ENCODE data around the gene DHRSX. TPM values are rescaled to one million over a fixed set of nuclear protein-coding genes. Genes with fewer than 3 reads are reported as not detected.

DHRSX gene
- total and polyA plus RNA-seq, 9 of the 15 experiments (the other 6 are each of a cell fraction or from before 2014, with no cell fraction given), result 0.59 to 11.0 (median 6.2) TPM

DNA sequence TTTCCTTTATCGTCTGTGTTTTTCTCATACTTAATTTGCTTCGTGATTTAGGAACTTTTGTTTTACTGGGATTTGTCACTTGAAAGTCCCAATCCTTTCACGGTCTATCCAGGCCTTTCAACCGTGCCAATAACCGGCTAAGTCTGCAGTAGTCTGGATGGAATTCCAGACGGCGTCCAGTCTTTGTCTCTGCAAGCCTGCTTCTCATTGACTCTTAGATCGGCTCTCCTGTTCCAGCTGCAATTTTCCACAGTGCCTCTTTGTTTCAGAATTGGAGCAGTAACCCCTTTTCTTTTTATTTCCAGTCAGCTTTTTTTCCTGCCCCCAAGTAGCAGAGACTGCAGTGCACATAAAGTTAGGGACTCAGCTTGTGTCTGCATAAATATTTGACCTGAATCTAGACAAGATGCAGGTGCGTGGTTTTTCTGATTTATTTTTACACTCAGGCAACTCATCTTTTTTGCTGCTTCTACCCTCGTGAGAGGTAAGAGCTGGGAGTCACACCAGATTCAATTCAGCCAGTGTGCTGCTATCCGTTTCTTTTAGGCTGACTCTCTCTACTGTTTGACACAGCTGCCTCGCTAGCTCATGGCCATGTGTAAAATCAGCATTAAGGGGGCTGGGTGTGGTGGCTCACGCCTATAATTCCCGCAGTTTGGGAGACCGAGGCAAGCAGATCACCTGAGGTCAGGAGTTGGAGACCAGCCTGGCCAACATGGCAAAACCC is 37.4 kb upstream of the DHRSX start:
- CTCF ChIA-PET (ENCODE audit: low intra/inter-chr PET ratio), result no interaction called here
- DNase-seq (ENCODE audit: extremely low read depth in 1 of 4, low spot score in 3 of 4) (no peak), ATAC-seq (no peak), FAIRE-seq (no peak)
- no peak overlapping the region for H3K27ac ChIP-seq (ENCODE audit: extremely low read depth, low read depth, low read length)
- no peak overlapping the region for H3K4me2 ChIP-seq (ENCODE audit: insufficient read depth, low read length)
- H3K27me3 ChIP-seq (ENCODE audit: control insufficient read depth in 2 of 2, insufficient read depth in 2 of 2, low read length in 2 of 2), result peaks cover 5 to 6% of the 10 kb centered on the region in 2 experiments; a peak in 3 of 5 replicates
- H3K9ac ChIP-seq (ENCODE audit: insufficient read depth in 1 of 2, low read depth in 2 of 2, low read length in 2 of 2), result no peak overlapping the region
- in situ Hi-C loops (cut with MboI) (no loop called here), intact Hi-C loops (cut with micrococcal nuclease) (no loop called here)
- no peaks in the 10 kb centered on the region for H3K36me3 ChIP-seq (ENCODE audit: control insufficient read depth, insufficient read depth, low read length)
- no peaks in the 10 kb centered on the region for H3K9me3 ChIP-seq (replicated peaks; ENCODE audit: control insufficient read depth, insufficient read depth, low read depth, low read length)
- H3K79me2 ChIP-seq (ENCODE audit: control insufficient read depth, insufficient read depth, low read length), result no peaks in the 10 kb centered on the region
- no peaks in the 10 kb centered on the region for H4K20me1 ChIP-seq (replicated peaks; ENCODE audit: control insufficient read depth, insufficient read depth, low read length)
- POLR2A ChIA-PET, result no interaction called here
- no peak overlapping the region for H3K4me3 ChIP-seq
- WGBS (ENCODE audit: insufficient coverage, low coverage, missing lambda C conversion rate), result 2% methylated on average over 14 of the region's 15 CpGs
- H3K9me1 ChIP-seq (ENCODE audit: control insufficient read depth, insufficient read depth, low read length), result no peaks in the 10 kb centered on the region
- H2AFZ ChIP-seq (ENCODE audit: low read depth, low read length), result no peak overlapping the region
- BruUV-seq (replicated peaks), result no TSS peak
- H3K4me1 ChIP-seq (replicated peaks in 1 of 2; ENCODE audit: control insufficient read depth in 2 of 2, insufficient read depth in 2 of 2, low read length in 2 of 2), result no peaks in the 10 kb centered on the region; a peak in 2 of 5 replicates
- TF ChIP-seq ZNF77 (CRISPR knock-in tag; IDR thresholded peaks at IDR 0.05) (no peak), ZNF778 (CRISPR knock-in tag; IDR thresholded peaks at IDR 0.05) (no peak), EP300 (IDR thresholded peaks at IDR 0.05; ENCODE audit: low read length) (no peak), ZNF165 (CRISPR knock-in tag; IDR thresholded peaks at IDR 0.05; ENCODE audit: borderline replicate concordance) (no peak), CHD2 (IDR thresholded peaks at IDR 0.05; ENCODE audit: low read depth, low read length) (no peak), CREB3L1 (IDR thresholded peaks at IDR 0.05; ENCODE audit: borderline replicate concordance, low read depth) (no peak), ZNF175 (CRISPR knock-in tag; IDR thresholded peaks at IDR 0.05; ENCODE audit: low read depth) (no peak), ARNT (IDR thresholded peaks at IDR 0.05) (no peak)
- TF ChIP-seq, protein P1, sequence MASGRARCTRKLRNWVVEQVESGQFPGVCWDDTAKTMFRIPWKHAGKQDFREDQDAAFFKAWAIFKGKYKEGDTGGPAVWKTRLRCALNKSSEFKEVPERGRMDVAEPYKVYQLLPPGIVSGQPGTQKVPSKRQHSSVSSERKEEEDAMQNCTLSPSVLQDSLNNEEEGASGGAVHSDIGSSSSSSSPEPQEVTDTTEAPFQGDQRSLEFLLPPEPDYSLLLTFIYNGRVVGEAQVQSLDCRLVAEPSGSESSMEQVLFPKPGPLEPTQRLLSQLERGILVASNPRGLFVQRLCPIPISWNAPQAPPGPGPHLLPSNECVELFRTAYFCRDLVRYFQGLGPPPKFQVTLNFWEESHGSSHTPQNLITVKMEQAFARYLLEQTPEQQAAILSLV (tag; IDR thresholded peaks at IDR 0.05), result no peak
